Measurements from ENCODE around the gene SLC22A25.
"Not testable (repeated sequence)": the region's sequence is repeated elsewhere in the genome, so short reads cannot be mapped to it uniquely, and the experiment has no call there.

The SLC22A25 gene
- total RNA-seq, result 0 reads per million in 2 experiments

- DNase-seq (ENCODE audit: low read depth), result no peak
Observed at GRCh38 chr11:63243533-63243932, at the start of gene SLC22A25. Gene SLC22A25, minus strand, starts transcription at chr11:63243599. Its CDS starts 13,947 bp downstream, at chr11:63229652.

GRCh38 chr11:63290285-63290684, 46.9 kb upstream of the SLC22A25 start:
- no peak for DNase-seq (ENCODE audit: low read depth)

GRCh38 chr11:63289658-63290057, 46.3 kb upstream of the SLC22A25 start:
- DNase-seq (ENCODE audit: low read depth), result no peak

- no peak for DNase-seq (ENCODE audit: low read depth)
Observed at GRCh38 chr11:63282579-63282978, 39.2 kb upstream of the SLC22A25 start.

- no peak for DNase-seq (ENCODE audit: low read depth)
Observed at GRCh38 chr11:63280920-63281319, 37.5 kb upstream of the SLC22A25 start.

- no peak for DNase-seq (ENCODE audit: low read depth)
Observed at GRCh38 chr11:63277345-63277943, 34.0 kb upstream of the SLC22A25 start.

GRCh38 chr11:63274776-63275175, 31.4 kb upstream of the SLC22A25 start:
- no peak for DNase-seq (ENCODE audit: low read depth)

GRCh38 chr11:63273685-63274084, 30.3 kb upstream of the SLC22A25 start:
- DNase-seq (ENCODE audit: low read depth), result no peak

GRCh38 chr11:63262547-63262946, 19.1 kb upstream of the SLC22A25 start:
- no peak for DNase-seq (ENCODE audit: low read depth)

- DNase-seq (ENCODE audit: low read depth), result no peak
Observed at GRCh38 chr11:63251312-63251711, 7.9 kb upstream of the SLC22A25 start.

GRCh38 chr11:63250162-63251050, 7.0 kb upstream of the SLC22A25 start:
- no peak for DNase-seq (ENCODE audit: low read depth)

- DNase-seq (ENCODE audit: low read depth), result no peak
Observed at GRCh38 chr11:63248966-63249365, 5.6 kb upstream of the SLC22A25 start.

GRCh38 chr11:63247237-63248002, 4.0 kb upstream of the SLC22A25 start:
- not testable (repeated sequence) for DNase-seq (ENCODE audit: low read depth)

GRCh38 chr11:63246045-63246444, 2.6 kb upstream of the SLC22A25 start:
- no peak for DNase-seq (ENCODE audit: low read depth)

- DNase-seq (ENCODE audit: low read depth), result no peak
Observed at GRCh38 chr11:63244862-63245261, 1.5 kb upstream of the SLC22A25 start.

GRCh38 chr11:63242089-63242781, 1.2 kb downstream of the SLC22A25 start:
- no peak for DNase-seq (ENCODE audit: low read depth)

- no peak for DNase-seq (ENCODE audit: low read depth)
Observed at GRCh38 chr11:63240791-63241379, 2.5 kb downstream of the SLC22A25 start.

- DNase-seq (ENCODE audit: low read depth), result no peak
Observed at GRCh38 chr11:63240098-63240497, 3.3 kb downstream of the SLC22A25 start.

- no peak for DNase-seq (ENCODE audit: low read depth)
Observed at GRCh38 chr11:63239254-63239653, 4.1 kb downstream of the SLC22A25 start.

GRCh38 chr11:63237413-63237812, 6.0 kb downstream of the SLC22A25 start:
- no peak for DNase-seq (ENCODE audit: low read depth)
